Nephron progenitor cell (in vitro differentiated cells): ENCODE measurements around the gene SYNPR.

ENCODE experiments used
- DNase-seq: peaks from one replicate; pipeline ENCODE4 v3.0.0; 2021
- H3K27ac Mint-ChIP-seq: 2 replicates; pipeline ENCODE4 v1.8.0; 2021; ENCODE audit warnings: mild to moderate bottlenecking, moderate library complexity, mixed read lengths
- H3K27me3 Mint-ChIP-seq: 2 replicates; pipeline ENCODE4 v1.8.0; 2021; ENCODE audit warnings: mild to moderate bottlenecking, low read depth, mixed read lengths; ENCODE audit not compliant: poor library complexity
- H3K36me3 Mint-ChIP-seq: 2 replicates; pipeline ENCODE4 v1.8.0; 2021; ENCODE audit warnings: low read depth, mixed read lengths
- H3K4me1 Mint-ChIP-seq: 2 replicates; pipeline ENCODE4 v1.8.0; 2021; ENCODE audit warnings: mixed read lengths
- H3K4me3 Mint-ChIP-seq: 2 replicates; pipeline ENCODE4 v1.8.0; 2021; ENCODE audit warnings: mild to moderate bottlenecking, moderate library complexity, mixed read lengths
- H3K9me3 Mint-ChIP-seq: 2 replicates; pipeline ENCODE4 v1.8.0; 2021; ENCODE audit warnings: mild to moderate bottlenecking, moderate library complexity, mixed read lengths
- CTCF ChIP-seq: fragments of 200-600 bp; sonication (generic); IDR thresholded peaks from 2 replicates; pipeline ENCODE4 v1.5.0; 2021; ENCODE audit warnings: antibody characterized with exemption

The SYNPR gene

GRCh38 chr3:63295356-63295755 lies 17.2 kb downstream of the SYNPR start:
- peaks cover 5% of the 10 kb centered on the region for H3K9me3 Mint-ChIP-seq
- peaks cover 10% of the 10 kb centered on the region for H3K27me3 Mint-ChIP-seq
- H3K36me3 Mint-ChIP-seq, result no peaks in the 10 kb centered on the region
- TF ChIP-seq CTCF, result no peak
- DNase-seq, result no peak
- H3K4me1 Mint-ChIP-seq, result no peaks in the 10 kb centered on the region
- H3K4me3 Mint-ChIP-seq, result no peak overlapping the region
- H3K27ac Mint-ChIP-seq, result no peak overlapping the region

- no peaks in the 10 kb centered on the region for H3K4me1 Mint-ChIP-seq
- no peak overlapping the region for H3K27ac Mint-ChIP-seq
- H3K4me3 Mint-ChIP-seq, result no peak overlapping the region
These were observed 17.7 kb downstream of the SYNPR start for GRCh38 chr3:63295806-63296205.

GRCh38 chr3:63296249-63296648 lies 18.1 kb downstream of the SYNPR start:
- H3K4me1 Mint-ChIP-seq, result no peaks in the 10 kb centered on the region
- H3K27ac Mint-ChIP-seq, result no peak overlapping the region
- no peak for TF ChIP-seq CTCF
- H3K4me3 Mint-ChIP-seq, result no peak overlapping the region
- no peak for DNase-seq
- peaks cover 11% of the 10 kb centered on the region for H3K27me3 Mint-ChIP-seq
- peaks cover 5% of the 10 kb centered on the region for H3K9me3 Mint-ChIP-seq
- H3K36me3 Mint-ChIP-seq, result no peaks in the 10 kb centered on the region

More at GRCh38 chr3:63295806-63296205, 17.7 kb downstream of the SYNPR start:
- Mint-ChIP-seq H3K9me3 (peaks cover 5% of the 10 kb centered on the region), H3K27me3 (peaks cover 11% of the 10 kb centered on the region), H3K36me3 (no peaks in the 10 kb centered on the region)
- DNase-seq, result no peak
- TF ChIP-seq CTCF, result no peak

- H3K27me3 Mint-ChIP-seq, result peaks cover 30% of the 10 kb centered on the region
- DNase-seq, result no peak
- no peaks in the 10 kb centered on the region for H3K36me3 Mint-ChIP-seq
- H3K4me3 Mint-ChIP-seq, result no peak overlapping the region
- TF ChIP-seq CTCF, result no peak
- H3K9me3 Mint-ChIP-seq, result no peaks in the 10 kb centered on the region
- H3K27ac Mint-ChIP-seq, result no peak overlapping the region
- H3K4me1 Mint-ChIP-seq, result no peaks in the 10 kb centered on the region
These were observed 25.1 kb downstream of the SYNPR start for GRCh38 chr3:63303238-63303637.

- no peak overlapping the region for H3K4me3 Mint-ChIP-seq
These were observed 26.3 kb downstream of the SYNPR start for GRCh38 chr3:63304421-63304820.

More at GRCh38 chr3:63304421-63304820, 26.3 kb downstream of the SYNPR start:
- H3K4me1 Mint-ChIP-seq, result no peaks in the 10 kb centered on the region
- peaks cover 34% of the 10 kb centered on the region for H3K27me3 Mint-ChIP-seq
- no peak overlapping the region for H3K27ac Mint-ChIP-seq
- DNase-seq, result no peak
- H3K36me3 Mint-ChIP-seq, result no peaks in the 10 kb centered on the region
- TF ChIP-seq CTCF, result no peak
- H3K9me3 Mint-ChIP-seq, result no peaks in the 10 kb centered on the region
